NT2/D1 (cell line): ENCODE measurements around the gene TNS4.

Source experiments
- DNase-seq: peaks from one replicate; pipeline ENCODE4 v3.0.0-alpha.2; 2011; ENCODE audit warnings: low read depth, low spot score
- H3K27me3 ChIP-seq: 2 replicates; pipeline ENCODE4 v1.6.0; 2011; ENCODE audit warnings: mild to moderate bottlenecking; ENCODE audit not compliant: insufficient read length, insufficient read depth
- H3K36me3 ChIP-seq: 2 replicates; pipeline ENCODE4 v1.6.1; 2011; ENCODE audit warnings: mild to moderate bottlenecking, low read length, mixed read lengths; ENCODE audit not compliant: insufficient read depth, insufficient read length
- H3K4me1 ChIP-seq: 2 replicates; pipeline ENCODE4 v1.5.1; 2011; ENCODE audit not compliant: insufficient read depth, insufficient read length
- H3K4me3 ChIP-seq: 2 replicates; pipeline ENCODE4 v1.5.1; 2011; ENCODE audit warnings: low read depth; ENCODE audit not compliant: insufficient read length
- H3K9ac ChIP-seq: 2 replicates; pipeline ENCODE4 v1.6.0; 2011; ENCODE audit warnings: low read depth; ENCODE audit not compliant: insufficient read length
- H3K9me3 ChIP-seq: 2 replicates; pipeline ENCODE4 v1.5.1; 2011; ENCODE audit warnings: mild to moderate bottlenecking, low read length; ENCODE audit not compliant: insufficient read depth
- SUZ12 ChIP-seq: IDR thresholded peaks from 2 replicates; pipeline ENCODE4 v1.6.1; 2011; ENCODE audit not compliant: insufficient read length, insufficient read depth; ENCODE audit errors: extremely low read depth
- YY1 ChIP-seq: IDR thresholded peaks from 2 replicates; pipeline ENCODE4 v1.6.1; 2011; ENCODE audit not compliant: insufficient read length, insufficient read depth
- ZNF274 ChIP-seq: IDR thresholded peaks from 2 replicates; pipeline ENCODE4 v1.6.1; 2011; ENCODE audit warnings: mild to moderate bottlenecking, low read depth, low read length

The TNS4 gene

GRCh38 chr17:40471846-40472732 lies 29.3 kb downstream of the TNS4 start:
- Histone ChIP-seq H3K9ac (no peak overlapping the region), H3K9me3 (peaks cover 10% of the 10 kb centered on the region), H3K27me3 (no peaks in the 10 kb centered on the region), H3K36me3 (no peaks in the 10 kb centered on the region), H3K4me1 (peaks cover 23% of the 10 kb centered on the region), H3K4me3 (no peak overlapping the region)
- no peak for DNase-seq
- no peak for TF ChIP-seq SUZ12
- no peak for TF ChIP-seq ZNF274
- no peak for TF ChIP-seq YY1

GRCh38 chr17:40470932-40471828 lies 30.2 kb downstream of the TNS4 start:
- no peak for DNase-seq
- Histone ChIP-seq H3K9ac (peak overlapping the region; percentile 34), H3K4me3 (no peak overlapping the region), H3K36me3 (no peaks in the 10 kb centered on the region), H3K4me1 (peaks cover 26% of the 10 kb centered on the region), H3K27me3 (no peaks in the 10 kb centered on the region), H3K9me3 (peaks cover 10% of the 10 kb centered on the region)
- TF ChIP-seq YY1 (no peak), SUZ12 (no peak), ZNF274 (no peak)

- Histone ChIP-seq H3K9me3 (peaks cover 10% of the 10 kb centered on the region), H3K4me3 (no peak overlapping the region), H3K9ac (no peak overlapping the region), H3K4me1 (peaks cover 22% of the 10 kb centered on the region), H3K27me3 (no peaks in the 10 kb centered on the region), H3K36me3 (no peaks in the 10 kb centered on the region)
- DNase-seq = no peak
- TF ChIP-seq ZNF274 (no peak), SUZ12 (no peak), YY1 (no peak)
Measured at GRCh38 chr17:40469805-40470675, 31.4 kb downstream of the TNS4 start.

- no peak for DNase-seq
- peaks cover 10% of the 10 kb centered on the region for H3K9me3 ChIP-seq
- H3K4me1 ChIP-seq = peaks cover 21% of the 10 kb centered on the region
- H3K27me3 ChIP-seq = no peaks in the 10 kb centered on the region
- no peak overlapping the region for H3K4me3 ChIP-seq
- H3K9ac ChIP-seq = no peak overlapping the region
- no peaks in the 10 kb centered on the region for H3K36me3 ChIP-seq
- no peak for TF ChIP-seq ZNF274
Measured at GRCh38 chr17:40468560-40468959, 32.9 kb downstream of the TNS4 start.

- peaks cover 3% of the 10 kb centered on the region; the same call in 1 of the 2 replicates for H3K9me3 ChIP-seq
- no peaks in the 10 kb centered on the region for H3K36me3 ChIP-seq
- H3K27me3 ChIP-seq = no peaks in the 10 kb centered on the region
- DNase-seq = no peak
- H3K4me1 ChIP-seq = peaks cover 21% of the 10 kb centered on the region
- H3K4me3 ChIP-seq = no peak overlapping the region
- TF ChIP-seq ZNF274 (no peak), SUZ12 (no peak), YY1 (no peak)
- no peak overlapping the region for H3K9ac ChIP-seq
Measured at GRCh38 chr17:40467281-40467867, 34.0 kb downstream of the TNS4 start.

- no peaks in the 10 kb centered on the region for H3K27me3 ChIP-seq
- H3K9ac ChIP-seq = no peak overlapping the region
- H3K4me3 ChIP-seq = no peak overlapping the region
- DNase-seq = no peak
- H3K9me3 ChIP-seq = no peaks in the 10 kb centered on the region
- H3K36me3 ChIP-seq = no peaks in the 10 kb centered on the region
- TF ChIP-seq ZNF274 = no peak
- no peak for TF ChIP-seq SUZ12
- no peak for TF ChIP-seq YY1
- H3K4me1 ChIP-seq = peaks cover 25% of the 10 kb centered on the region
Measured at GRCh38 chr17:40466298-40466971, 35.0 kb downstream of the TNS4 start.
